Epithelial cell of proximal tubule (primary cell): ENCODE data around the gene GCHFR. TPM values are rescaled to one million over a fixed set of nuclear protein-coding genes. Genes with fewer than 3 reads are reported as not detected.
A peak's percentile ranks its signal among the peaks of the same experiment; 100 is the strongest.

Source experiments
- DNase-seq: peaks from one replicate; pipeline ENCODE4 v3.0.0-alpha.2; 2011; ENCODE audit warnings: low read depth
- H3K4me3 ChIP-seq: 2 replicates; pipeline ENCODE4 v1.5.1; 2011; ENCODE audit warnings: low read depth, mild to moderate bottlenecking, low read length
- CTCF ChIP-seq: conservative IDR thresholded peaks from 2 replicates; pipeline ENCODE4 v1.5.1; 2012; ENCODE audit warnings: low read depth, mild to moderate bottlenecking, low read length
- total RNA-seq: library from RNA; depleted of rRNA; stranded (reverse); fragments of >200 nt; gene quantifications from 2 replicates; pipeline ENCODE4 v1.2.3, GENCODE V29; 2015

Gene GCHFR
- total RNA-seq, result 87.2 and 113 TPM in 2 replicates

- H3K4me3 ChIP-seq, result peak within 1 kb of the TSS; percentile 64
- DNase-seq, result no peak
- peak; percentile 29 for TF ChIP-seq CTCF
Observed at GRCh38 chr15:40763801-40764628, at the start of gene GCHFR. Gene GCHFR, plus strand, starts transcription at chr15:40764068. Its CDS starts 113 bp downstream, at chr15:40764181.

GRCh38 chr15:40714144-40714543, 49.7 kb upstream of the GCHFR start:
- no peak for TF ChIP-seq CTCF

GRCh38 chr15:40716165-40716564, 47.7 kb upstream of the GCHFR start:
- DNase-seq, result no peak
- no peak overlapping the region for H3K4me3 ChIP-seq
- no peak for TF ChIP-seq CTCF

More at GRCh38 chr15:40714144-40714543, 49.7 kb upstream of the GCHFR start:
- no peak overlapping the region for H3K4me3 ChIP-seq
- DNase-seq, result no peak

- DNase-seq, result no peak
- no peak overlapping the region for H3K4me3 ChIP-seq
- no peak for TF ChIP-seq CTCF
Observed at GRCh38 chr15:40721701-40722100, 42.2 kb upstream of the GCHFR start.

GRCh38 chr15:40722354-40722753, 41.5 kb upstream of the GCHFR start:
- no peak for TF ChIP-seq CTCF
- no peak for DNase-seq
- H3K4me3 ChIP-seq, result no peak overlapping the region

- no peak overlapping the region for H3K4me3 ChIP-seq
- no peak for DNase-seq
- no peak for TF ChIP-seq CTCF
Observed at GRCh38 chr15:40722934-40723333, 40.9 kb upstream of the GCHFR start.

- no peak for TF ChIP-seq CTCF
- no peak for DNase-seq
- H3K4me3 ChIP-seq, result no peak overlapping the region
Observed at GRCh38 chr15:40723919-40724318, 39.9 kb upstream of the GCHFR start.
